Activated T-cell treated with anti-CD3 and anti-CD28 coated beads, Interleukin-2, amount 50 U/mL, for 72 hours (primary cell): ENCODE measurements around the gene OAS3. TPM values are rescaled to one million over a fixed set of nuclear protein-coding genes. Genes with fewer than 3 reads are reported as not detected.

Experiments used
- ATAC-seq, 2 donors: fragments of 150-1000 bp; cut with Tn5 transposase; replicated peaks in 1 of 2; 2 replicates each; pipeline ENCODE4 v1.10.0; 2021; ENCODE audit warnings: moderate library complexity in 2 of 2, mild to moderate bottlenecking in 1 of 2
- DNase-seq, 2 donors: peaks; one replicate each; pipeline ENCODE4 v3.0.0; 2021 to 2022; ENCODE audit warnings: mixed read lengths in 1 of 2
- H3K27ac Mint-ChIP-seq: one replicate; pipeline ENCODE4 v1.8.0; 2022; ENCODE audit warnings: mild to moderate bottlenecking, moderate library complexity, mixed read lengths
- H3K27me3 Mint-ChIP-seq: one replicate; pipeline ENCODE4 v1.8.0; 2022; ENCODE audit warnings: low read depth, mixed read lengths
- H3K36me3 Mint-ChIP-seq, 2 donors: one replicate each; pipeline ENCODE4 v1.8.0; 2022; ENCODE audit warnings: mixed read lengths in 2 of 2, mild to moderate bottlenecking in 1 of 2; ENCODE audit not compliant: insufficient read depth in 2 of 2
- H3K4me1 Mint-ChIP-seq: one replicate; pipeline ENCODE4 v1.8.0; 2022; ENCODE audit warnings: low read depth, mixed read lengths
- H3K4me3 Mint-ChIP-seq, 2 donors: one replicate each; pipeline ENCODE4 v1.8.0; 2022; ENCODE audit warnings: mild to moderate bottlenecking in 2 of 2, mixed read lengths in 2 of 2, moderate library complexity in 2 of 2
- H3K9me3 Mint-ChIP-seq, 2 donors: one replicate each; pipeline ENCODE4 v1.8.0; 2022; ENCODE audit warnings: mixed read lengths in 2 of 2
- total RNA-seq, 2 donors: library from RNA; stranded (reverse); gene quantifications; one replicate each; pipeline ENCODE4 v1.2.3, GENCODE V29; 2022

Gene OAS3
- total RNA-seq, 2 donors from 2014 or later: 14.7 to 39.3 TPM

DNA sequence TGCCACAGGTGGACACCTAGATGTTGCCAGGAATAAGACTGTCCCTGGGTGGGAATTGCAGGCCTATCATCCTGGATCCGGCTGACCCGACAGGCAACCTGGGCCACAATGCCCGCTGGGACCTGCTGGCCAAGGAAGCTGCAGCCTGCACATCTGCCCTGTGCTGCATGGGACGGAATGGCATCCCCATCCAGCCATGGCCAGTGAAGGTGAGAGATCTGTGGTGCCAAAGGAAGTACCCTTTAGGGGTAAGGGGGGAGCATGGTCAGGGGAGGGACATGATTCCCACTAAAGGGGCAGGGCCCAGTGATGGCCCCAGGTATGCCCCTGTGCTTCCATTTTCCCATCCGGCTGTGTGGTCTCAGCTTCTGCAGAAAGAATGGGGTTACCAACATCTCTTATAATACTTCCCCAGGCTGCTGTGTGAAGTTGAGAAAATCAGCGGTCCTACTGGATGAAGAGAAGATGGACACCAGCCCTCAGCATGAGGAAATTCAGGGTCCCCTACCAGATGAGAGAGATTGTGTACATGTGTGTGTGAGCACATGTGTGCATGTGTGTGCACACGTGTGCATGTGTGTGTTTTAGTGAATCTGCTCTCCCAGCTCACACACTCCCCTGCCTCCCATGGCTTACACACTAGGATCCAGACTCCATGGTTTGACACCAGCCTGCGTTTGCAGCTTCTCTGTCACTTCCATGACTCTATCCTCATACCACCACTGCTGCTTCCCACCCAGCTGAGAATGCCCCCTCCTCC, 31.5 kb downstream of the OAS3 start:
- Mint-ChIP-seq H3K4me1 (no peaks in the 10 kb centered on the region), H3K27me3 (no peaks in the 10 kb centered on the region), H3K9me3 (no peaks in the 10 kb centered on the region), H3K36me3 (no peaks in the 10 kb centered on the region), H3K27ac (no peak overlapping the region), H3K4me3 (no peak overlapping the region)
- no peak for DNase-seq
- no peak for ATAC-seq

DNA sequence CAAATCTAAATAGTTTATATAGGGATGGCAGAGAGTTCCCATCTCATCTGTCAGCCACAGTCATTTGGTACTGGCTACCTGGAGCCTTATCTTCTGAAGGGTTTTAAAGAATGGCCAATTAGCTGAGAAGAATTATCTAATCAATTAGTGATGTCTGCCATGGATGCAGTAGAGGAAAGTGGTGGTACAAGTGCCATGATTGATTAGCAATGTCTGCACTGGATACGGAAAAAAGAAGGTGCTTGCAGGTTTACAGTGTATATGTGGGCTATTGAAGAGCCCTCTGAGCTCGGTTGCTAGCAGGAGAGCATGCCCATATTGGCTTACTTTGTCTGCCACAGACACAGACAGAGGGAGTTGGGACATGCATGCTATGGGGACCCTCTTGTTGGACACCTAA, 32.1 kb downstream of the OAS3 start:
- no peaks in the 10 kb centered on the region for H3K36me3 Mint-ChIP-seq
- no peak overlapping the region for H3K27ac Mint-ChIP-seq

DNA sequence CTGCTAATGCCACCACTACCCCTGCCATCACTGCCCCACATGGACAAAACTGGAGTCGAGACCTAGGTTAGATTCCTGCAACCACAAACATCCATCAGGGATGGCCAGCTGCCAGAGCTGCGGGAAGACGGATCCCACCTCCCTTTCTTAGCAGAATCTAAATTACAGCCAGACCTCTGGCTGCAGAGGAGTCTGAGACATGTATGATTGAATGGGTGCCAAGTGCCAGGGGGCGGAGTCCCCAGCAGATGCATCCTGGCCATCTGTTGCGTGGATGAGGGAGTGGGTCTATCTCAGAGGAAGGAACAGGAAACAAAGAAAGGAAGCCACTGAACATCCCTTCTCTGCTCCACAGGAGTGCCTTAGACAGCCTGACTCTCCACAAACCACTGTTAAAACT, 33.0 kb downstream of the OAS3 start:
- no peaks in the 10 kb centered on the region for H3K27me3 Mint-ChIP-seq
- H3K9me3 Mint-ChIP-seq: no peaks in the 10 kb centered on the region
- no peak overlapping the region for H3K4me3 Mint-ChIP-seq
- H3K4me1 Mint-ChIP-seq: no peaks in the 10 kb centered on the region
- H3K36me3 Mint-ChIP-seq: no peaks in the 10 kb centered on the region
- H3K27ac Mint-ChIP-seq: no peak overlapping the region
- ATAC-seq (no peak), DNase-seq (no peak)

More for the DNA sequence above, 32.1 kb downstream of the OAS3 start:
- no peaks in the 10 kb centered on the region for H3K27me3 Mint-ChIP-seq
- ATAC-seq (no peak), DNase-seq (no peak)
- no peaks in the 10 kb centered on the region for H3K4me1 Mint-ChIP-seq
- no peaks in the 10 kb centered on the region for H3K9me3 Mint-ChIP-seq
- H3K4me3 Mint-ChIP-seq: no peak overlapping the region

DNA sequence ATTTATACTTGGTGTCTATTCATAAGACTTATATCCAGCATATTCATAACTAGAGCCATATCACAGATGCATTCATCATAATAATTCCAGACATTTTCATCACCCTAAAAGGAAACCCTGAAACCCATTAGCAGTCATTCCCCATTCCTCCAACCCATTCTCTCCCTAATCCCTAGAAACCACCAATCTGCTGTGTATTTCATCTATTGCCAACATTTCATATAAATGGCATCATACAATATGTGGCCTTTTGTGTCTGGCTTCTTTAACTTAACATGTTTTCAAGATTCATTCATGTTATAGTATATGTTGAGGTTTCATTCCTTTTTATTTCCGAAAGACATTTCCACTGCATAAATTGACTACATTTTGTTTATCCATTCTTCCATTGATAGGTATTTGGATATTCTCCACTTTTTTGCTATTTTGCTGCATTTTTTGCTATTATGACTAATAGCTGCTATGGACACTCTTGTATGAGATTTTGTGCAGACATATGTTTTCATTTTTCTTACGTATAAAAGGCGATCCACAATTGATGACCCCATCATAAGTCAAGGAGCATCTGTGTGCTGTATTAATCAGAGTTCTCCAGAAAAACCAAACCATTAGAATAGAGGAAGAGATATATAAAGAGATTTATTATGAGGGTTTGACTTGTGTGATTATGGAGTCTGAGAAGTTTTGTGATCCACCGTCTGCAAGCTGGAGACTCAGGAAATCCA, 34.9 kb downstream of the OAS3 start:
- H3K27ac Mint-ChIP-seq: no peak overlapping the region
- no peak for DNase-seq
- H3K4me3 Mint-ChIP-seq: no peak overlapping the region
- no peak for ATAC-seq
- no peaks in the 10 kb centered on the region for H3K27me3 Mint-ChIP-seq
- no peaks in the 10 kb centered on the region for H3K36me3 Mint-ChIP-seq
- peaks cover 7% of the 10 kb centered on the region for H3K4me1 Mint-ChIP-seq
- no peaks in the 10 kb centered on the region for H3K9me3 Mint-ChIP-seq

DNA sequence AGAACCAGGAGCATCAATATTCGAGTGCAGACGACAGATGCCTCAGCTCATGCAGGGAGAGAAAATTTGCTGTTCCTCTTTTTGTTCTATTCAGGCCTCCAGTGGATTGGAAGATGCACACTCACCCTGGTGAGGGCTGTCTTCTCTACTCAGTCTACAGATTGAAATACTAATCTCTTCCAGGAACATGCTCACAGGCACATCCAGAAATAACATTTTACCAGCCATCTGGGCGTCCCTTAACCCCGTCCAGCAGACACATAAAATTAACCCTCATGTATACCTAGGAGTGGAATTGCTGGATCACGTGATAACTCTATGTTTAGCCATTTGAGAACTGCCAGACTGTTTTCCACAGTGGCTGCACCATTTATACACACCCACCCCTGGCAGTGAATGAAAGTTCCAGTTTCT, 35.6 kb downstream of the OAS3 start:
- H3K9me3 Mint-ChIP-seq: no peaks in the 10 kb centered on the region
- H3K36me3 Mint-ChIP-seq: peaks cover 4 to 6% of the 10 kb centered on the region in 2 donors
- H3K4me3 Mint-ChIP-seq: no peak overlapping the region
- no peaks in the 10 kb centered on the region for H3K27me3 Mint-ChIP-seq
- H3K27ac Mint-ChIP-seq: no peak overlapping the region
- ATAC-seq (no peak), DNase-seq (no peak)
- H3K4me1 Mint-ChIP-seq: peaks cover 7% of the 10 kb centered on the region

DNA sequence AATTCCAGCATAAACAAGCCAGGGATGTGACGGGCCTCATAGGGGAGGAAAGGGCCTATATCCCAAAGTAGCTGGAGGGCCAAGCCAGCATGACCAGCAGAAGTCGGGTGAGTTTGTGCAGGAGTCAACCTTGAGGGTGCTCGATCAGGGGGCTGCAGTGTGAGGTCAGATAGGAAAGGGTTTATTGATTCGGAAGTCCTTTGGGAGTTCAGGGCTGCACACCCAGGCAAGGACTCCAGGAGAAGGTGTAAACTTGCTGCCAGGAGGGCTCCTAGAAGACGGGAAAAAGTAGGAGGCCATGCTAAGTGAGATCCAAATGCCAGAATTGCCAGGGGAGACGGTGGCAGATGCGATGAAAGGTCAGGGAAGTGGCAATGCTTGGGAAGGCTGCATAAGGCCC, 36.6 kb downstream of the OAS3 start:
- Mint-ChIP-seq H3K4me1 (peaks cover 11% of the 10 kb centered on the region), H3K9me3 (no peaks in the 10 kb centered on the region), H3K36me3 (peaks cover 5 to 11% of the 10 kb centered on the region in 2 donors), H3K27me3 (no peaks in the 10 kb centered on the region), H3K27ac (no peak overlapping the region), H3K4me3 (no peak overlapping the region)
- no peak for DNase-seq
- no peak for ATAC-seq

DNA sequence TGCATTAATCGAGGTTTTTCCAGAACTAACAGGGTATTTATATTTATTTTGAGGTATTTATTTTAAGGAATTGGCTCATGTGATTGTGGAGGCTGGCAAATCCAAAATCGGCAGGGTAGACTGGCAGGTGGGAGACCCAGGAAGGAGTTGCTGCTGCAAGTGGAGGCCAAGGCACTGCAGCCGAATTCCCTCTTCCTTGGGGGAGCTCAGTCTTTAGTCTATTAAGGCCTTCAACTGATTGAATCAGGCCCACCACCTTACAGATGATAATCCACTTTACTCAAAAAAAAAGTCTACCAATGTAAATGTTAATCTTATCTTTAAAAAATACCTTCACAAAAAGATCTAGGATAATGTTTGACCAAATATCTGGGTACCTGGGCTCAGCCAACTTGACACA, 38.9 kb downstream of the OAS3 start:
- Mint-ChIP-seq H3K36me3 (peaks cover 19 to 26% of the 10 kb centered on the region in 2 donors), H3K4me1 (peaks cover 33% of the 10 kb centered on the region), H3K27me3 (no peaks in the 10 kb centered on the region), H3K4me3 (no peak overlapping the region), H3K9me3 (peaks cover 0 to 4% of the 10 kb centered on the region in 2 donors), H3K27ac (peak overlapping the region; percentile 99)
- DNase-seq (no peak), ATAC-seq (no peak)

DNA sequence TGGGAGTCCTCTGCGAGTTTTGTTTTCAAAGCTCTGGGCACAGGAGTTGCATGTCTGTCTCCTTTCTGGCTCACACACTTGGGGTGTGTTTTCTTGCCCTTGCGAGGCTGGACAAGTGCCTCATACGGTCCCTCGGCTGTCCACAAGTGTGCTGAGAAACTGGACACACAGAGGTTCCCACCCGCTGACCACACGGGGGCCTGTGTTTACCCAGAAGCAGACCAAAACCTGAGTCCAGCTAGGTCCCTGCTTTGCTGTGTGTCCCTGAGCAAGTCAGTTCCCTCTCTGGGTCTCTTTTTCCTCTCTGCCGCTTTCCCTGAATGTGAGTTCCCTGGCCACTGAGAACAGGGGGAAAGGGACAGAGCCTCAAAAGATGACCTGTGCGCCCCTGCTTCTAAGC, 39.4 kb downstream of the OAS3 start:
- ATAC-seq (no peak), DNase-seq (no peak)
- H3K36me3 Mint-ChIP-seq: peaks cover 23 to 31% of the 10 kb centered on the region in 2 donors

DNA sequence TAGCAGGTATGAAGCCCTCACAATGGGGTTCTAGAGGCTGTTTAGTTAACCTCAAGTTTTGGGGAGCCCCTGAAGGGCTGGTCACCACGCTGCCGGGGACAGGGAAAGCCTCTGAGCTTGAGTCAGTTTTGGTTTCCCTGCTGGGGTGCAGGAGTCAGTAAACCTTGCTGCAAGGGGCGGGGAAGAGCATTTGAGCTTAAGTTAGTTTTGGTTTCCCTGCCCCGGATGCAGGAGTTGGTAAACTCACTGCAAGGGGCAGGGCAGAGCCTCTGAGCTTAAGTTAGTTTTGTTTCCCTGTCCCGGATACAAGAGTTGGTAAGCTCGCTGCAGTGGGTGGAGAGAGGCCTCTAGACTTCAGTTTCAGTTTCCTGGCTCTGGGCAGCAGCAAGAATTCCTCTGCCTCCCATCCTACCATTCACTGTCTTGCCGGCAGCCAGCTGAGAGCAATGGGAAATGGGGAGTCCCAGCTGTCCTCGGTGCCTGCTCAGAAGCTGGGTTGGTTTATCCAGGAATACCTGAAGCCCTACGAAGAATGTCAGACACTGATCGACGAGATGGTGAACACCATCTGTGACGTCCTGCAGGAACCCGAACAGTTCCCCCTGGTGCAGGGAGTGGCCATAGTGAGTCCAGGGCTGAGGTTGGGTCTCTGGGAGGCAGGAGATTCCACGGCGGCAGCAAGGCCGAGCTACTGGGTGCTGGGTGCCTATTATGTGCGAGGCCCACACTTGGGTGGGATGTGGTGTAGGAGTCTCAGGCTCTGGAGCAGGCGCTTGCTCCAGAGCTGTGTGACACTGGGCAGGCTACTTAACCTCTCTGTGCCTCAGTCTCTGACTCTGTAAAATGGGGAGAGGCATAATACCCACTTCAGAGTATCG, 40.1 kb downstream of the OAS3 start, which contains the start of gene OAS2:
Gene OAS2 (plus strand): TSS at position 357 of the 878 bp plus-strand sequence. CDS start 90 bp downstream, at position 447.
- peak within 1 kb of the TSS; percentile 99 for H3K27ac Mint-ChIP-seq
- H3K4me1 Mint-ChIP-seq: peaks cover 43% of the 10 kb centered on the region
- peaks cover 0 to 9% of the 10 kb centered on the region in 2 donors for H3K9me3 Mint-ChIP-seq
- ATAC-seq (peak; percentile 94 to 96), DNase-seq (peak; percentile 84)
- H3K4me3 Mint-ChIP-seq: peak within 1 kb of the TSS; percentile 95
- H3K27me3 Mint-ChIP-seq: no peaks in the 10 kb centered on the region
- peaks cover 30 to 33% of the 10 kb centered on the region in 2 donors for H3K36me3 Mint-ChIP-seq

More for the DNA sequence above, 39.4 kb downstream of the OAS3 start:
- Mint-ChIP-seq H3K27ac (peak overlapping the region; percentile 99), H3K4me3 (peak overlapping the region; percentile 95), H3K4me1 (peaks cover 38% of the 10 kb centered on the region), H3K9me3 (peaks cover 0 to 8% of the 10 kb centered on the region in 2 donors), H3K27me3 (no peaks in the 10 kb centered on the region)

DNA sequence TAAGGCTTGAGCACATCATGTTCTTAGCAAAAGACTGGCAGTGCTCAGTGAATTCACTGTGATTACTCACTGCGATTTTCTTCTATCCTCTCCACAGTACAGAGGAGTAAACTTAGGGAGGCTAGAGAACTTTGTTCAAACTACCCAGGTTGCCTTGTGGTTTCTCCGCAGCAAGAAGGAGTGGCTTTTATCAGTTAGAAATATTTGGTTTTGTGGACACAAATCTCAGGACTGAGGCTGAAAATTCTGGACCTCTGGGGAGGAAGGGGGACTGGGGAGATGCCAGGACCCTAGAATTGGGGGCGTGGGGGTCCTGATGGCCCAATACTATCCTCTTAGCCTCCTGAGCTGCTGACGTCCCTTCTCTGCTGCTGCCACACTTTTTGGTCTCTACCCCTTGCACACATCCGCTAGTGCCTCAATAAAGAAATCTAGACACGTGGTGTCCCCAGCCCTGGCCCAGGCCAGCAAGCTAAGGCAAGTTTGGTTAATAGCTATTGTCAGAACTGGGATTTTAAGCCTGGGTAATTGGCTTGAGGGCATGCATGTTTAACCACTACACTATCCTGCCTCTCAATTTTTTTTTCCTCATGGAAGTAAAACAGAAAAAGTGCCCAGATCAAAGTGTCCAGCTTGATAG, 40.9 kb downstream of the OAS3 start:
- peak; percentile 36 to 49 for ATAC-seq
- Mint-ChIP-seq H3K36me3 (peaks cover 37 to 39% of the 10 kb centered on the region in 2 donors), H3K9me3 (peaks cover 0 to 9% of the 10 kb centered on the region in 2 donors), H3K4me1 (peaks cover 43% of the 10 kb centered on the region), H3K4me3 (peak overlapping the region; percentile 95), H3K27me3 (no peaks in the 10 kb centered on the region), H3K27ac (peak overlapping the region; percentile 99)
- peak; percentile 47 to 49 for DNase-seq

DNA sequence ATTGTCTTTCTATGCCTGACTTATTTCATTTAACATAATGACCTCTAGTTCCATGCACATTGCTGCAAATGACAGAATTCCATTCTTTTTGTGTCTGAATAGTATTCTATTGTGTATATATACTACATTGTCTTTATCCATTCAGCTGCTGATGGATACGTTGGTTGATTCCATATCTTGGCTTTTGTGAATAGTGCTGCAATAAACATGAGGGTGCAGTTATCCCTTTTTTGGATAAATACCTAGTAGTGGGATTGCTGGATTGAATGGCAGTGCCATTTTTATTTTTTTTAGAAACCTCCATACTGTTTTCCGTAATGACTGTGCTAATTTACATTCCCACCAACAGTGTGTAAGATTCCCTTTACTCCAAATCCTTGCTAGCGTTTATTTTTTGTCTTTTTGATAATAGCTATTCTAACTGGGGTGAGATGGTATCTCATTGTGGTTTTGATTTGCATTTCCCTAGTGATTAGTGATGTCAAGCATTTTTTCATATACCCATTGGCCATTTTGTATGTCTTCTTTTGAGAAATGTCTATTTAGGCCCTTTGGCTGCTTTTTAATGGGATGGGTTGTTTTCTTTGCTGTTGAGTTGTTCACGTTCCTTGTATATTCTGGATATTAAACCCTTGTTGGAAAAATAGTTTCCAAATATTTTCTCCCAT, 42.4 kb downstream of the OAS3 start:
- peaks cover 4 to 14% of the 10 kb centered on the region in 2 donors for H3K9me3 Mint-ChIP-seq
- H3K4me3 Mint-ChIP-seq: peak overlapping the region; percentile 95
- peaks cover 43% of the 10 kb centered on the region for H3K4me1 Mint-ChIP-seq
- H3K27ac Mint-ChIP-seq: peak overlapping the region; percentile 88
- ATAC-seq (no peak), DNase-seq (no peak)
- H3K27me3 Mint-ChIP-seq: no peaks in the 10 kb centered on the region
- H3K36me3 Mint-ChIP-seq: peaks cover 49 to 51% of the 10 kb centered on the region in 2 donors
